DMS114 treated with DMSO at 0.1 percent for 48 hours (cell line): ENCODE measurements around the gene ADCY10.
A peak's percentile ranks its signal among the peaks of the same experiment; 100 is the strongest.
"Not testable (repeated sequence)": the region's sequence is repeated elsewhere in the genome, so short reads cannot be mapped to it uniquely, and the experiment has no call there.

ENCODE experiments used
- DNase-seq: peaks from one replicate; lab custom pipeline; 2025; ENCODE audit not compliant: unreplicated experiment; lab: John Stamatoyannopoulos, UW

The ADCY10 gene

DNA sequence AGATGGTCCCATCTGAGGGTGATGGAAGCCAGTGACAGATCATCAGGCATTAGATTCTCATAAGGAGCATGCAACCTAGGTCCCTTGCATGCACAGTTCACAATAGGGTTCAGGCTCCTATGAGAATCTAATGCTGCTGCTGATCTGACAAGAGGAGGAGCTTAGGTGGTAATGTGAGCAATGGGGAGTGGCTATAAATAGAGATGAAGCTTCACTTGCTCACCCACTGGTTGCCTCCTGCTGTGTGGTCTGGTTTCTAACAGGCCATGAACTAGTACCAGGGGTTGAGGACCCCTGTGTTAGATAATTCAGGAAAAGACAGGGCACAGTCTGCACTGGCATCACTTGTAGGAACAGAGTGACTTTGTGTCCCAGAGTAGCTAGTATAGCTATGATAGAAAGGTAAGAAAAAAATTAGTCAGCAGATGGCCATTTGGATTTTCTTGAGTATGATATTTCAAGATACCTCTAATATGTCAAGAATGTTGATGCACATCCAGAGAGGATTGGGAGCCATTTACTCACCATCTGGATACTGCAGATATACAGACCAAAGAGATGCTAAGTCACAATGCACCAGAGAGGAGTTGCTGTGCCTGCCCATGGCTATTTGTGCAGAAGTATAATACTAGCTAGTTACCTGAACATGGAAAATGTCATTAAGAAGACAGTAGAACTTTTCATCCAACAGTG, 53.6 kb downstream of the ADCY10 start:
- DNase-seq: no peak

GRCh38 chr1:167856711-167857418, 57.1 kb downstream of the ADCY10 start:
- no peak for DNase-seq

DNA sequence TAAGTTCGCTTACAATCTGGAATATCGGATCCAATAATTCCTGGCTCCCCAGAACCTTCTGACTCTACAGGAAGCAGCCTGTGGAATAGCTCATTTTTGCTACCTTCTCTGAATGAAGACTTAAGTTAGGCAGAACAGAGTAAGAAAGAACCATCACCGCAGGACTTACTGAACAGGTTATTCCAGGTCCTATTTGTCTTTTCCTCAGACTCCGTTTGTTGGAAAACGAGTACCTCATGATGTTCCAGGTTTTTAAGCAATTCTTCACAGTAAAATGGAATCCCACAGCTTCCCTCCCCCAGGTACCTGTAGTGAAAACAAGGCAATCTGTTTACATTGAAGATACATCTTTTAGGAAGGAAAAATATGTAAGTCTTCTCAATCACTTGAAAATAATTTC, 59.8 kb downstream of the ADCY10 start:
- no peak for DNase-seq

DNA sequence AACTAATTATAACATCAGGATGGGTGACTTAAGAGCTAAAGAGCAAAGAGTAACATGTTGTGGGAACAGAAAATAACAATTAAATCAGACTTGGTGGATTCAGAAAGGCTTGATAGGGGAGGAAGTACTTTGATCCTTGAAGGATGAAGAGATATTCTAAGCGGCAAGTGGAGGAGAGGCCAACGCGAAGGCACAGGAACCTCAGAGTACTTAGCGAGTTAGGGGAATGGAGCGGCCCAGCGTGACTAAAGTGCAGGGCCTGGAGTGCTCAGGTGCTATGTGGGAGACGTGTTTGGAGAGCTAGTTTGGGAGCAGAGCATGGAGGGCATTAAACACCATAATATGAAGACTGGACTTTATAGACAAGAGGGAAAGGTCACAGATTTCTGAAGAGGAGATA, 64.3 kb downstream of the ADCY10 start:
- no peak for DNase-seq

DNA sequence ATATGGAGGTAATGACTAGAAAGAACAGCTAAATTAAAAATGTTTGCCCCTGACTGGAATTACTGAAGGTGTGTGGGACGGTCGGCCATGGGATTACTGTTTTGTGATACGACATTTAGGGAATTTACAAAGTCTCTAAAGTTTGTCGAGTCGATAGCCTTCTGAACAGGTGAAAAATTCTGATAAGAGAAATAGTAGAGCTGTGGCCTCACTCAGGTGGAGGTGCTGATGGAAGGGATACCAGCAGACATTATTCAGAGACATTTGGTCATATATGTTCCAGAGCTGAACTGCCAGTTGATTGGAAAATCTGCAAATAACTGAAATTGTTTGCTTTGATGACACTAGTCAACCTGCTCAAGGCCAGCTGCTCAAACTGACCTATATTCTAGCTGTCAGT, 71.1 kb downstream of the ADCY10 start:
- DNase-seq: no peak

DNA sequence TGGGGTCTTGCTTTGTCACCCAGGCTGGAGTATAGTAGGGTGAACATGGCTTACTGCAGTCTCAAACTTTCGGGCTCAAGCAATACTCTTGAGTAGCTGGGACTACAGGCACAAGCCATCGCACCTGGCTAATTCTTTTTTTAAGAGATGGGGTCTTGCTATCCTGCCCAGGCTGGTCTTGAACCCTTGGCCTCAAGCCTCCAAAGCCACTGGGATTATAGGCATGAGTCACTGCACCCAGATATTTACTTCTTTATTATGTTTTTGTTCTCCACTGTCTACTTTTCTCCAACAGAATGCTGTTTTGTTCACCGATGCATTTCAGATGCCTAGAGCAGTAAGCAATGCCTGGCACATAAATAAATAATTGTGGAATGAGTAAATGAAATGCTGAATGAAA, 72.4 kb downstream of the ADCY10 start:
- no peak for DNase-seq

GRCh38 chr1:167839009-167839408, 74.9 kb downstream of the ADCY10 start:
- DNase-seq: no peak

- DNase-seq: no peak
Measured at GRCh38 chr1:167837326-167837725, 76.6 kb downstream of the ADCY10 start.

GRCh38 chr1:167836197-167836596, 77.7 kb downstream of the ADCY10 start:
- DNase-seq: no peak

GRCh38 chr1:167833904-167834303, 80.0 kb downstream of the ADCY10 start:
- DNase-seq: no peak

GRCh38 chr1:167832693-167833092, 81.2 kb downstream of the ADCY10 start:
- DNase-seq: no peak

DNA sequence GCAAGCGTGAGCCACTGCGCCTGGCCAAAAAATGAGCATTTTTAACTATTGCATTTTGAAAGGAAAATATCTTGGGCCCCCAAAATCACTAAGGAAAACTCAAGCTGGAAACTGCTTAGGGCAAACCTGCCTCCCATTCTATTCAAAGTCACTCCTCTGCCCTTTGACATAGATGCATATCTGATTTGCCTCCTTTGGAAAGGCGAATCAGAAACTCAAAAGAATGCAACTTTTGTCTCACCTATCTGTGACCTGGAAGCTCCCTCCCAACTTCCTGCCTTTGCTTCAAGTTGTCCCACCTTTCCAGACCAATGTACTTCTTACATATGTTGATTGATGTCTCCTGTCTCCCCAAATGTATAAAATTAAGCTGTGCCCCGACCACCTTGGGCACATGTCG, 83.3 kb downstream of the ADCY10 start:
- not testable (repeated sequence) for DNase-seq

- no peak for DNase-seq
Measured at GRCh38 chr1:167829868-167830267, 84.1 kb downstream of the ADCY10 start.

DNA sequence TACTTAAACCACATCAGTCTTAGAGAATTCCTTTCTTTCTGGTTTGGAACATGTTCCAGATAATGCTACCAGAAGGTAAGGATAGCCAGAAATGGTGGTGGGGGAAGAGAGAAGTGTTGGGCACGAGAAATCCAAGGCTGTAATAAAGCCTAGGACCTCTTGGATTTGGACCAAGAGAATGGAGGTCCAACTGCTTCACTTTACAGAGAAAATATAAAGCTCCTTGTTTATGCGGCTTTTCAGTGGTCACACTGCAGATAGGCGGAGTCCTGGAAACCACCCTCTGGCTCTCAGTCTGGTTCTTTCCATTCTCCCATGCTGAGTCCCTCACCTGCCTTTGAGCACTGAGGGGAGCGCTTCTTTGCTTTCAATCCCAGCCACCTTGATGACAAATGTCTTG, 87.8 kb downstream of the ADCY10 start:
- no peak for DNase-seq

DNA sequence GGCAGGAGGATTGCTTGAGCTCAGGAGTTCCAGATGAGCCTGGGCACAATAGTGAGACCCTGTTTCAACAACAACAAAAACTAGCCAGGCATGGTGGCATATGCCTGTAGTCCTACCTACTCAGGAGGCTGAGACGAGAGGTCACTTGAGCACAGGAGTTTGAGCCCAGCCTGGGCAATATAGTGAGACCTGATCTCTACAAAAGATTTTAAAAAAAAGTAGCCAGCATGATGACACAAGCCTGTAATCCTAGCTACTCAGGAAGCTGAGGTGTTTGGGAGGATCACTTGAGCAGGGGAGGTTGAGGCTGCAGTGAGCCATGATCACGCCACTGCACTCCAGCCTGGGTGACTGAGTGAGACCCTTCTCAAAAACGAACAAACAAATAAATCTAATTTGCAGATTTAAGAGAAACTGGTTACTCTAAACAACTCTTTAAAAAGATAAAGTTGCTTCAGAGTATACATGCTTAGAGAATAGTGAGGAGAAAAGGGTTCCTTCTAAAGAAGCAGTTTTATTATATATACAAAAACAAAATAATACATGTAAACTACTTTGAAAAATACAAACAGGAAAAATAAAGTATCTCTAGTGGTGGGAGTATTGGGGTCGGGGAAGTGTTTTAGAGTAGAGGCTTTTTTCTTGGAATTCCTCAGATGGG, 88.4 kb downstream of the ADCY10 start:
- no peak for DNase-seq

DNA sequence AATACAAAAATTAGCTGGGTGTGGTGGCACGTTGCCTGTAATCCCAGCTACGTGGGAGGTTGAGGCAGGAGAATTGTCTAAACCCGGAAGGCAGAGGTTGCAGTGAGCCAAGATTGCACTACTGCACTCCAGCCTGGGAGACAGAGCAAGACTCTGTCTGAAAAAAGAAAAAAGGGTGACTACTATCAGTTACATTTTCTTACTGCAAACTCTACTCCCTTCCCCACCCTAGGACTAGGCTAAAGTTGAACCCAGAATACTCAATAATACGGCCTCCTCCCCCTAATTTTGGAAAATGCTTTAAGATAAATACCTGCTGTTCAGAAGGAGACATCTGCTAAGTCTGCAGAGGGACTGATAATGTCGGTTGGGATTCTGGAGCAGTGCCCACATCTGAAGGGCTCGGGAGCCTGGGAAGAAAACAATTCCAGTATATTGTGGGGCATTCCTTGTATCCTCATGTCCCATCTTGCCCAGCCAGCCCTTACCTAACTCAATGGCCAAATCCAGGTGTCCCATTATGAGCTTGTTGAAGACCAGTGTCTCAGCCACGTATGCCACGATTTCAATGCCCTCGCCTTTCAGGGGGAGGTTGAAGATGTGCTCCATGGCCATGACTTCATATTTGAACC, 89.7 kb downstream of the ADCY10 start:
- no peak for DNase-seq

DNA sequence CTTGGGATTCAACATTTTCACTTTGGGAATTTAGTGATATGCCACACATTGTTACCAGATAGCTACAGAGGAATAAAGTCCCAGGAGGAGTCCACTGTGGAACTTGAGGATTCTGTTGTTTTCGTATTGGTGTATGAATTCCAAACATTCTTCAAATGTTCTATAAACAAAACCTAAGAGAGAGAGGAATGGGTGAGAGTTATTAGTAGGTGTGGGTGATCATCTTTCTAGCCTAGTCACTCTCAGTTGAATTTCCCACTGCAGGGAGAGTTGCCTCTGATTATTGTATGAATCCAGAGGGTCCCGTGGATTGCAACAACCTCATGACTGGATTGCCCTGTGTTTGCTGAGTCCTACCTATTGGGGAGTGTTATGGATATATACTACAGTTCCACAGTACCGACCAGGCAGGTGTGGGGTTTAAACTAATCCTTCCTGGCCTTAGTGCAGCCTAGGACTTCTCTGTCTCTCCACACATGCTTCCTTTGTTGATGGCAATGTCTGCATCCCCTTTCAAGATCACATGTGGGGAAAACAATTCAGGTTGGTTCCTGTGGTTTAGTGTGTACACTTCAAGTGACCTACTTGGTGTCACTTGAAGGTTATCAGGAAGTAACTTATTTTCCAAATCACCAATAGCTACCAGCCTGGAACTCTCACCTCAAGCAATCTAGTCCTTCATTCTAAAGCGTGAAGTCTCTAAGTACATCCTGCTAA, 91.8 kb downstream of the ADCY10 start:
- DNase-seq: no peak

DNA sequence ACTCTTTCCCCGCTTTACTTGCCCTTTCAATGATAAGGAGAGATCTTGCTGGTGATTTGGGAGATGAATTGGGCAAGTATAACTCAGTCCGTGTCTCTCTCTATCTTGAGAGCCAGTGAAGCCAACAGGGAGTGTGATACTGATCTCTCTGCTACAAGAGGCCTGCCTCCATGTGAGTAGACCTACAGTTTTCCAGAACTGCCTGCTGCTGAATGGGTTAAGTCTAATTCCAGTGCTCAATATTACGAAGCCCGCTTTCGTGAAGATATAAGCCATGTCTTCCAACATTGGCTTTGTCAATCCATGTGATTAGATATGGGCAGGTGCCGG, 92.6 kb downstream of the ADCY10 start:
- no peak for DNase-seq

DNA sequence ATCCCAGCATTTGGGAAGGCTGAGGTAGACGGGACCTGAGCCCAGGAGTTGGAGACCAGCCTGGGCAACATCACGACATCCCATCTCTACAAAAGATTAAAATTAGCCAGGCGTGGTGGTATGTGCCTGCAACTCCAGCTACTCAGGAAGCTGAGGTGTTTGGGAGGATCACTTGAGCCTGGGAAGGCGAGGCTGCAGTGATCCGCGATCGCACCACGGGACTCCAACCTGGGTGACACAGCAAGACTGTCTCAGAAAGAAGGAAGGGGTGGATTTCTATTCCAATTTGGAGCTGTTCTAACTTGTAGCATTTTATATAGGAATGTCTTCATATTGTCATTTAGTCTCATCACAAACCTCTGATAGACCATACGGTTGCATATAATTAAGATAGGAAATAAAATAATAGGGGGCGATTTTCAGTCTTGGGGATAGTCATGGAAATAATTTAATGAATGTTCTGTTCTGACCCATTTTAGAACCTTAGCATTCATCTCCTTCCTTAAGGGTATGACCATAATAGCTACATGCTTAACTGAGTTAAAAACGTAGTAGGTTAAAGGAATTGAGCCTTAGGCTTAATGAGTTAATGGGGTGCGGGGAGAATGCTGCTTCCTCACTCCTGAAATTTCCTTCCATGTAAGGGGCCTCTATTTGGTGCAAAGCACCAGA, 93.1 kb downstream of the ADCY10 start:
- no peak for DNase-seq

DNA sequence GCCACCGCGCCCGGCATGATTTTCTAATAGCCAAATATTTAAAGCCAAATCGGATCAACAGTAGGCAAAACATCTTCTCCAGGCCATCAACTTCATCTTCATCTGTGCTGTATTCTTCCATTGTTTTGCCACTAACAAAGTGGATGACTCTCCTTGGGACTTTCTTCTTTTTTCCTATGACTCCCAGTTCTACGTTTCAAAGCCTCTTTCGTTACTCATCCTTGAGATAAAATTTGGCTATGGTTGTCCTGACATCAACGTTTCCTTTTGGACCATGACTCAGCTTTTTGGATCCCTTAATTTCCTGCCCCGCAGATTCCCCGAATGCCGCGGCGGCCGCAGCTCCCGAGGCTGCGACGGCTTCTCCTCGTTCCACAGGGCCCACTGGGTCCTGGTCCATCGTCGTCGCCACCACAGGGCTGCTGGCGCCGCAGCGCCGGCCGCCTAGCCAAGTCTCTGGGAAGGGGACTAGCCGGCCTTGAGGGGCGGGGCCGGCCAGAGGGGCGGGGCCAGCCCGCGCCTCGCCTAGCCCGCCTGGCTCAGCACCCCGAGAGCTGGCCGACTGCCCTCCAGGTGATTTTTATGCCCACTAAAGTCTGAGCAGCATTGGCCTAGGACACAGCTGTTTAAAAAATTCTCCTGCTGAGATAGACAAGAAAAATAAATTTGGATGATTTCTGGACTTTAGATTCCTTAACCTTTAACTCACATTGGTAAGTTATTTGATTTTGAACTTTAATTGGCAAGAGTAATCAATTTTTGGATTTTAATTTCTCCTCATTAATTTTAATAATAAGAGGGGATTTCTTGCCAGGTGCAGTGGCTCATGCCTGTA, 93.9 kb downstream of the ADCY10 start:
- DNase-seq: peak; percentile 32
